HepG2 (cell line): ENCODE data around the gene NOX3. TPM values are rescaled to one million over a fixed set of nuclear protein-coding genes. Genes with fewer than 3 reads are reported as not detected.

Experiments used
- ATAC-seq: fragments of 200-7000 bp; cut with Tn5 transposase; 3 replicates; pipeline ENCODE4 v1.9.1; 2020; ENCODE audit warnings: mild to moderate bottlenecking, moderate library complexity
- BruUV-seq: library from RNA; stranded (reverse); fragments of 400-500 nt; replicated peaks from 2 replicates; lab custom pipeline; 2021; lab: Mats Ljungman, UMichigan
- CTCF ChIA-PET: fragments of 300-600 bp; formaldehyde crosslinking; extraction: SDS; loops from one replicate; lab custom pipeline; 2021; ENCODE audit warnings: low total read pairs, inconsistent platforms, low intra/inter-chr PET ratio; lab: Yijun Ruan, JAX
- POLR2A ChIA-PET: fragments of 350-600 bp; sonication (Branson Sonifier 250); formaldehyde crosslinking; loops from one replicate; lab custom pipeline; 2020; ENCODE audit warnings: antibody characterized with exemption, inconsistent platforms; lab: Yijun Ruan, JAX
- DNase-seq: peaks from one replicate; pipeline ENCODE4 v3.0.0-alpha.2; 2015; ENCODE audit warnings: low spot score
- FAIRE-seq: peaks from 3 replicates; lab custom pipeline; 2011; peaks lifted over from hg19 to GRCh38; lab: Jason Lieb, UNC
- H2AFZ ChIP-seq: one replicate; pipeline ENCODE4 v1.6.1; 2011; ENCODE audit warnings: low read length, inconsistent platforms
- H3K27ac ChIP-seq: fragments of 300-600 bp; 3 replicates; pipeline ENCODE4 v1.8.0; 2011; ENCODE audit warnings: mixed run types, mild to moderate bottlenecking, mixed read lengths, low read length, inconsistent platforms; ENCODE audit not compliant: insufficient read depth; ENCODE audit errors: extremely low read length
- H3K27me3 ChIP-seq, 2 experiments: fragments of 200-600 bp in 1 of 2; 2 replicates in 1 of 2; 3 replicates in 1 of 2; pipeline versions ENCODE4 v1.6.0 to v1.8.0; 2011; ENCODE audit warnings: low read length in 2 of 2, mild to moderate bottlenecking in 2 of 2, moderate library complexity in 2 of 2, inconsistent platforms in 1 of 2; ENCODE audit not compliant: insufficient read depth in 2 of 2, control insufficient read depth in 1 of 2
- H3K36me3 ChIP-seq, 2 experiments: fragments of 200-600 bp in 1 of 2; replicated peaks in 1 of 2; 2 replicates in 1 of 2; 3 replicates in 1 of 2; pipeline versions ENCODE4 v1.5.1 to v1.8.0; 2011; ENCODE audit warnings: low read length in 2 of 2, inconsistent platforms in 1 of 2; ENCODE audit not compliant: insufficient read depth in 2 of 2, control insufficient read depth in 1 of 2
- H3K4me1 ChIP-seq: 2 replicates; pipeline ENCODE4 v1.5.1; 2012; ENCODE audit warnings: low read length, inconsistent platforms; ENCODE audit not compliant: insufficient read depth
- H3K4me2 ChIP-seq: 2 replicates; pipeline ENCODE4 v1.6.0; 2011; ENCODE audit warnings: low read depth, low read length, inconsistent platforms
- H3K4me3 ChIP-seq, 3 experiments: fragments of 200-600 bp in 1 of 3; sonication (generic), shearing (Covaris generic) in 1 of 3; replicated peaks in 1 of 3; 2 replicates each; pipeline ENCODE4 v1.5.1; 2011 to 2016; ENCODE audit warnings: low read length in 3 of 3, inconsistent platforms in 2 of 3, low read depth in 2 of 3, mild to moderate bottlenecking in 2 of 3, control low read depth in 1 of 3, mixed read lengths in 1 of 3; ENCODE audit not compliant: insufficient read depth in 1 of 3
- H3K79me2 ChIP-seq: one replicate; pipeline ENCODE4 v1.6.1; 2011; ENCODE audit warnings: low read length, inconsistent platforms; ENCODE audit not compliant: insufficient read depth
- H3K9ac ChIP-seq: 2 replicates; pipeline ENCODE4 v1.6.0; 2011; ENCODE audit warnings: mild to moderate bottlenecking, low read depth, low read length, inconsistent platforms; ENCODE audit not compliant: insufficient read depth
- H3K9me3 ChIP-seq: 2 replicates; pipeline ENCODE4 v1.5.1; 2012; ENCODE audit warnings: mild to moderate bottlenecking, low read length
- H4K20me1 ChIP-seq: 2 replicates; pipeline ENCODE4 v1.6.0; 2011; ENCODE audit warnings: inconsistent platforms, mild to moderate bottlenecking, low read length, moderate library complexity; ENCODE audit not compliant: insufficient read depth
- CBX1 ChIP-seq: IDR thresholded peaks from one replicate; pipeline ENCODE4 v1.6.1; 2016; ENCODE audit warnings: antibody characterized with exemption, low read depth
- DNMT1 ChIP-seq: sonication (generic); formaldehyde crosslinking; IDR thresholded peaks from 2 replicates; pipeline ENCODE4 v1.5.1; 2020; ENCODE audit warnings: mild to moderate bottlenecking, missing genetic modification reagents
- HNF4A ChIP-seq: sonication (generic); formaldehyde crosslinking; IDR thresholded peaks from 2 replicates; pipeline ENCODE4 v1.4.0; 2020; ENCODE audit warnings: missing genetic modification reagents
- HNRNPLL ChIP-seq: fragments of 200-400 bp; formaldehyde crosslinking; IDR thresholded peaks from 2 replicates; pipeline ENCODE4 v1.6.1; 2017; ENCODE audit warnings: mild to moderate bottlenecking, low read depth, low read length; ENCODE audit not compliant: poor library complexity, severe bottlenecking
- JARID2 ChIP-seq: sonication (generic); formaldehyde crosslinking; IDR thresholded peaks from 2 replicates; pipeline ENCODE4 v1.8.1; 2023; ENCODE audit warnings: missing genetic modification reagents, inconsistent platforms; ENCODE audit not compliant: insufficient replicate concordance
- MAFF ChIP-seq: IDR thresholded peaks from 2 replicates; pipeline ENCODE4 v1.6.1; 2011; ENCODE audit warnings: low read depth, low read length, improper control_type of control experiment
- MTA1 ChIP-seq: sonication (generic); formaldehyde crosslinking; IDR thresholded peaks from 2 replicates; pipeline ENCODE4 v1.4.0; 2020; ENCODE audit warnings: missing genetic modification reagents, mild to moderate bottlenecking, borderline replicate concordance
- NR2F6 ChIP-seq, 2 experiments: IDR thresholded peaks; 2 replicates each; pipeline ENCODE4 v1.6.1; 2016; ENCODE audit warnings: antibody characterized with exemption in 1 of 2, mild to moderate bottlenecking in 1 of 2
- PAWR ChIP-seq: sonication (generic); formaldehyde crosslinking; IDR thresholded peaks from 2 replicates; pipeline ENCODE4 v1.4.0; 2020; ENCODE audit warnings: missing genetic modification reagents, mild to moderate bottlenecking, borderline replicate concordance
- PPARG ChIP-seq: conservative IDR thresholded peaks from 2 replicates; pipeline ENCODE4 v1.6.1; 2016; ENCODE audit warnings: missing biosample characterization, missing genetic modification reagents
- RBFOX2 ChIP-seq: fragments of 200-400 bp; formaldehyde crosslinking; IDR thresholded peaks from 2 replicates; pipeline ENCODE4 v1.6.1; 2017; ENCODE audit warnings: low read depth, mild to moderate bottlenecking, low read length
- RCOR2 ChIP-seq: IDR thresholded peaks from 2 replicates; pipeline ENCODE4 v1.6.1; 2016; ENCODE audit warnings: missing biosample characterization, missing genetic modification reagents
- RFX5 ChIP-seq: IDR thresholded peaks from 2 replicates; pipeline ENCODE4 v1.6.1; 2011; ENCODE audit warnings: low read depth, low read length, improper control_type of control experiment
- RFXAP ChIP-seq: sonication (generic); formaldehyde crosslinking; IDR thresholded peaks from 2 replicates; pipeline ENCODE4 v1.4.0; 2020; ENCODE audit warnings: missing genetic modification reagents, borderline replicate concordance
- YEATS4 ChIP-seq: sonication (generic); formaldehyde crosslinking; IDR thresholded peaks from 2 replicates; pipeline ENCODE4 v1.4.0; 2020; ENCODE audit warnings: missing genetic modification reagents, borderline replicate concordance
- ZKSCAN1 ChIP-seq: fragments of 150-350 bp; IDR thresholded peaks from 2 replicates; pipeline ENCODE4 v1.6.1; 2014; ENCODE audit warnings: low read length
- ZNF350 ChIP-seq: sonication (generic); formaldehyde crosslinking; IDR thresholded peaks from 2 replicates; pipeline ENCODE4 v1.4.0; 2020; ENCODE audit warnings: mild to moderate bottlenecking, low read depth, missing genetic modification reagents, borderline replicate concordance
- ZNF614 ChIP-seq: IDR thresholded peaks from 2 replicates; pipeline ENCODE4 v1.6.1; 2018; ENCODE audit warnings: missing biosample characterization, missing genetic modification reagents, inconsistent platforms, borderline replicate concordance
- WGBS: methylation state at CpG from one replicate; pipeline ENCODE4 v1.1.6; 2017; ENCODE audit warnings: low lambda C conversion rate; 5-methylcytosine and 5-hydroxymethylcytosine counted together
- in situ Hi-C: cut with HindIII; loops from 2 replicates; pipeline ENCODE4 v1.10.0; 2017; ENCODE audit warnings: low pct_unique_long_range_greater_than_20kb; ENCODE audit not compliant: extremely low pct_ligation_motif_present
- intact Hi-C: fragments of 100-400 bp; cut with micrococcal nuclease; formaldehyde crosslinking; loops from one replicate; pipeline ENCODE4 v1.10.0; 2022; ENCODE audit not compliant: unreplicated experiment
- polyA plus RNA-seq, 8 experiments: library from polyadenylated mRNA; depleted of rRNA in 3 of 8; stranded (reverse) in 7 of 8; unstranded in 1 of 8; fragments of >200 nt; fragmentation: Illumina TruSeq in 4 of 8; extraction: Trizol in 4 of 8; gene quantifications; 2 replicates each; pipeline versions ENCODE4 v1.2.1 to v1.2.3, GENCODE V29; 2011 to 2016; ENCODE audit warnings: low read depth in 4 of 8, missing spikeins in 1 of 8, mixed read lengths in 1 of 8; ENCODE audit not compliant: insufficient read depth in 1 of 8
- total RNA-seq, 5 experiments: library from RNA; depleted of rRNA; stranded (reverse); fragments of >200 nt; fragmentation: Illumina TruSeq; extraction: Trizol; gene quantifications; 2 replicates each; pipeline ENCODE4 v1.2.3, GENCODE V29; 2016; ENCODE audit warnings: low read depth in 1 of 5
- TF ChIP-seq, protein P1 (sequence below), 2 experiments: fragments of 450-650 bp in 1 of 2; sonication (generic) in 1 of 2; formaldehyde crosslinking; IDR thresholded peaks; 2 replicates each; pipeline versions ENCODE4 v1.5.0 to v1.8.0; 2020 to 2022; ENCODE audit warnings: mild to moderate bottlenecking in 1 of 2, missing genetic modification reagents in 1 of 2

Gene NOX3
- total and polyA plus RNA-seq, 2 of the 13 experiments (the other 11 are each of a cell fraction or from before 2014, with no cell fraction given): 0.09 to 0.18 TPM

- TF ChIP-seq ZNF350 (no peak), RBFOX2 (peak; percentile 27; the same call in 1 of the 2 replicates), PPARG (CRISPR knock-in tag) (0 out of 2 replicates have a peak, but pooled peaks have one; percentile 23), RFXAP (no peak), HNF4A (peak; percentile 63), NR2F6 (IDR thresholded peaks at IDR 0.05) (no peak), NR2F6 (CRISPR knock-in tag; IDR thresholded peaks at IDR 0.05) (0 out of 2 replicates have a peak, but pooled peaks have one; percentile 10), ZNF614 (no peak), RCOR2 (CRISPR knock-in tag) (0 out of 2 replicates have a peak, but pooled peaks have one; percentile 14), HNRNPLL (no peak)
These were observed 10.4 kb downstream of the NOX3 start (continued) for GRCh38 chr6:155444952-155445903.

- ChIA-PET CTCF (no interaction called here), POLR2A (interaction anchor here (1.1 to 1.3 kb wide), 3 partner anchors 42 to 116 kb away, joined by 4 to 7 read pairs (median 4); no protein-coding TSS in a partner anchor)
- Histone ChIP-seq H3K9ac (peak overlapping the region; percentile 84), H3K36me3 (no peaks in the 10 kb centered on the region), H2AFZ (no peak overlapping the region), H3K9me3 (no peaks in the 10 kb centered on the region), H3K4me3 (peak overlapping the region in 1 of 3 experiments; percentile 28; a peak in 1 of 6 replicates), H3K79me2 (no peaks in the 10 kb centered on the region), H3K4me1 (peaks cover 78% of the 10 kb centered on the region), H3K4me2 (peak overlapping the region; percentile 61), H3K27ac (peak overlapping the region; percentile 96), H3K27me3 (no peaks in the 10 kb centered on the region), H4K20me1 (no peaks in the 10 kb centered on the region)
- peak; percentile 89 for FAIRE-seq
- intact Hi-C loops: loop anchor here (1.0 to 2.0 kb wide), 5 partner anchors 42 to 116 kb away; no protein-coding TSS in a partner anchor
- peak; percentile 100 for DNase-seq
- 39% methylated on average over 9 of the region's 9 CpGs for WGBS
- in situ Hi-C loops: loop anchor here (5.0 kb wide), 1 partner anchor 117 kb away; no protein-coding TSS in a partner anchor
- TSS peak; percentile 99 for BruUV-seq
- peak; percentile 100 for ATAC-seq
- TF ChIP-seq YEATS4 (CRISPR knock-in tag) (no peak), MTA1 (CRISPR knock-in tag) (no peak; the same call in 1 of the 2 replicates), HNF4A (peak; percentile 81), CBX1 (no peak), DNMT1 (CRISPR knock-in tag) (no peak), PAWR (CRISPR knock-in tag) (no peak), JARID2 (CRISPR knock-in tag) (no peak), ZKSCAN1 (peak; percentile 39; the same call in 1 of the 2 replicates), RFX5 (no peak), MAFF (peak; percentile 74)
- TF ChIP-seq, protein P1, sequence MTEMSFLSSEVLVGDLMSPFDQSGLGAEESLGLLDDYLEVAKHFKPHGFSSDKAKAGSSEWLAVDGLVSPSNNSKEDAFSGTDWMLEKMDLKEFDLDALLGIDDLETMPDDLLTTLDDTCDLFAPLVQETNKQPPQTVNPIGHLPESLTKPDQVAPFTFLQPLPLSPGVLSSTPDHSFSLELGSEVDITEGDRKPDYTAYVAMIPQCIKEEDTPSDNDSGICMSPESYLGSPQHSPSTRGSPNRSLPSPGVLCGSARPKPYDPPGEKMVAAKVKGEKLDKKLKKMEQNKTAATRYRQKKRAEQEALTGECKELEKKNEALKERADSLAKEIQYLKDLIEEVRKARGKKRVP (CRISPR knock-in tag; IDR thresholded peaks at IDR 0.05): peak; percentile 93 to 100
These were observed 11.3 kb downstream of the NOX3 start for GRCh38 chr6:155444120-155444917.
